ENCODE data around the gene DHRS12.

The DHRS12 gene

GRCh38 chr13:51730927-51731326 is 73.0 kb downstream of the DHRS12 start:
- TF ChIP-seq CTCF (IDR thresholded peaks at IDR 0.05; ENCODE audit: low read depth, low read length): no peak
- DNase-seq (ENCODE audit: extremely low read depth, low read depth): no peak

GRCh38 chr13:51729866-51730553 is 74.0 kb downstream of the DHRS12 start:
- no peak for TF ChIP-seq CTCF (IDR thresholded peaks at IDR 0.05; ENCODE audit: low read depth, low read length)
- no peak for DNase-seq (ENCODE audit: extremely low read depth, low read depth)

GRCh38 chr13:51728972-51729371 is 75.0 kb downstream of the DHRS12 start:
- no peak for TF ChIP-seq CTCF (IDR thresholded peaks at IDR 0.05; ENCODE audit: low read depth, low read length)
- DNase-seq (ENCODE audit: extremely low read depth, low read depth): peak; percentile 54

GRCh38 chr13:51728275-51728673 is 75.7 kb downstream of the DHRS12 start:
- DNase-seq (ENCODE audit: extremely low read depth, low read depth): no peak
- TF ChIP-seq CTCF (IDR thresholded peaks at IDR 0.05; ENCODE audit: low read depth, low read length): no peak

GRCh38 chr13:51727634-51728274 is 76.2 kb downstream of the DHRS12 start:
- TF ChIP-seq CTCF (IDR thresholded peaks at IDR 0.05; ENCODE audit: low read depth, low read length): no peak
- no peak for DNase-seq (ENCODE audit: extremely low read depth, low read depth)

- no peak for DNase-seq (ENCODE audit: extremely low read depth, low read depth)
- no peak for TF ChIP-seq CTCF (IDR thresholded peaks at IDR 0.05; ENCODE audit: low read depth, low read length)
Measured at GRCh38 chr13:51726446-51727193, 77.3 kb downstream of the DHRS12 start.

- DNase-seq (ENCODE audit: extremely low read depth, low read depth): no peak
- TF ChIP-seq CTCF (IDR thresholded peaks at IDR 0.05; ENCODE audit: low read depth, low read length): no peak
Measured at GRCh38 chr13:51724721-51725120, 79.2 kb downstream of the DHRS12 start.

Data from AG09319 (cell line).